HL-60 (cell line): Measurements from ENCODE around the gene PTPRG.

ENCODE experiments used
- GABPA ChIP-seq: IDR thresholded peaks from 2 replicates; pipeline ENCODE4 v1.6.1; 2012; ENCODE audit warnings: low read depth
- POLR2AphosphoS5 ChIP-seq: IDR thresholded peaks from 2 replicates; pipeline ENCODE4 v1.6.1; 2012; ENCODE audit warnings: low read depth
- TF ChIP-seq, protein P1 (sequence below): IDR thresholded peaks from one replicate; pipeline ENCODE4 v1.5.1; 2011; ENCODE audit warnings: low read length, control low read depth, inconsistent platforms; ENCODE audit not compliant: insufficient read depth
- TF ChIP-seq, protein P2 (sequence below): IDR thresholded peaks from 2 replicates; pipeline ENCODE4 v1.6.1; 2012; ENCODE audit warnings: low read depth; ENCODE audit not compliant: insufficient replicate concordance

DNA sequence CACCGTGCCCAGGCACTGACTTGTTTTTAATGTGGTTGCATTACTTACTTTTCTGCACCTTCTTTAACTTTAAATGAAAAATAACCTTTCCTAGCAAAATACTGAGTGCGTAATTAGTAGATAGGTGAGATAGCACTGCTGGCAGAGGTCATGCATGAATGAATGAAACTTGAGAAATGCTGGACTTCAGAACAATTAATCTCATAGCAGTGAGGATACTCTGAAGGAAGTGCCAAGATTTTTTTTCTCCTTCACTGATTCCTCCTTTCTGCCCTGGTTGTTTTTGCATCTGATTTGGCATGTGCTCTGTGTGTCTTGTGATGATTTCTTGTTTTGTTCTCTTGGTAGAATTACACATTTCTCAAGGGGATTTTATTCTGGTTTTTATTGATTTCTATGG lies 378.9 kb downstream of the PTPRG start:
- TF ChIP-seq, protein P1, sequence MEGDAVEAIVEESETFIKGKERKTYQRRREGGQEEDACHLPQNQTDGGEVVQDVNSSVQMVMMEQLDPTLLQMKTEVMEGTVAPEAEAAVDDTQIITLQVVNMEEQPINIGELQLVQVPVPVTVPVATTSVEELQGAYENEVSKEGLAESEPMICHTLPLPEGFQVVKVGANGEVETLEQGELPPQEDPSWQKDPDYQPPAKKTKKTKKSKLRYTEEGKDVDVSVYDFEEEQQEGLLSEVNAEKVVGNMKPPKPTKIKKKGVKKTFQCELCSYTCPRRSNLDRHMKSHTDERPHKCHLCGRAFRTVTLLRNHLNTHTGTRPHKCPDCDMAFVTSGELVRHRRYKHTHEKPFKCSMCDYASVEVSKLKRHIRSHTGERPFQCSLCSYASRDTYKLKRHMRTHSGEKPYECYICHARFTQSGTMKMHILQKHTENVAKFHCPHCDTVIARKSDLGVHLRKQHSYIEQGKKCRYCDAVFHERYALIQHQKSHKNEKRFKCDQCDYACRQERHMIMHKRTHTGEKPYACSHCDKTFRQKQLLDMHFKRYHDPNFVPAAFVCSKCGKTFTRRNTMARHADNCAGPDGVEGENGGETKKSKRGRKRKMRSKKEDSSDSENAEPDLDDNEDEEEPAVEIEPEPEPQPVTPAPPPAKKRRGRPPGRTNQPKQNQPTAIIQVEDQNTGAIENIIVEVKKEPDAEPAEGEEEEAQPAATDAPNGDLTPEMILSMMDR: no peak
- TF ChIP-seq POLR2AphosphoS5: no peak
- TF ChIP-seq, protein P2, sequence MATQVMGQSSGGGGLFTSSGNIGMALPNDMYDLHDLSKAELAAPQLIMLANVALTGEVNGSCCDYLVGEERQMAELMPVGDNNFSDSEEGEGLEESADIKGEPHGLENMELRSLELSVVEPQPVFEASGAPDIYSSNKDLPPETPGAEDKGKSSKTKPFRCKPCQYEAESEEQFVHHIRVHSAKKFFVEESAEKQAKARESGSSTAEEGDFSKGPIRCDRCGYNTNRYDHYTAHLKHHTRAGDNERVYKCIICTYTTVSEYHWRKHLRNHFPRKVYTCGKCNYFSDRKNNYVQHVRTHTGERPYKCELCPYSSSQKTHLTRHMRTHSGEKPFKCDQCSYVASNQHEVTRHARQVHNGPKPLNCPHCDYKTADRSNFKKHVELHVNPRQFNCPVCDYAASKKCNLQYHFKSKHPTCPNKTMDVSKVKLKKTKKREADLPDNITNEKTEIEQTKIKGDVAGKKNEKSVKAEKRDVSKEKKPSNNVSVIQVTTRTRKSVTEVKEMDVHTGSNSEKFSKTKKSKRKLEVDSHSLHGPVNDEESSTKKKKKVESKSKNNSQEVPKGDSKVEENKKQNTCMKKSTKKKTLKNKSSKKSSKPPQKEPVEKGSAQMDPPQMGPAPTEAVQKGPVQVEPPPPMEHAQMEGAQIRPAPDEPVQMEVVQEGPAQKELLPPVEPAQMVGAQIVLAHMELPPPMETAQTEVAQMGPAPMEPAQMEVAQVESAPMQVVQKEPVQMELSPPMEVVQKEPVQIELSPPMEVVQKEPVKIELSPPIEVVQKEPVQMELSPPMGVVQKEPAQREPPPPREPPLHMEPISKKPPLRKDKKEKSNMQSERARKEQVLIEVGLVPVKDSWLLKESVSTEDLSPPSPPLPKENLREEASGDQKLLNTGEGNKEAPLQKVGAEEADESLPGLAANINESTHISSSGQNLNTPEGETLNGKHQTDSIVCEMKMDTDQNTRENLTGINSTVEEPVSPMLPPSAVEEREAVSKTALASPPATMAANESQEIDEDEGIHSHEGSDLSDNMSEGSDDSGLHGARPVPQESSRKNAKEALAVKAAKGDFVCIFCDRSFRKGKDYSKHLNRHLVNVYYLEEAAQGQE: no peak
- no peak for TF ChIP-seq GABPA
